NCI-H2029 (cell line): ENCODE results near the gene OTULINL.

Source experiments
- DNase-seq: peaks from one replicate; lab custom pipeline; 2025; lab: John Stamatoyannopoulos, UW

Gene OTULINL

DNA sequence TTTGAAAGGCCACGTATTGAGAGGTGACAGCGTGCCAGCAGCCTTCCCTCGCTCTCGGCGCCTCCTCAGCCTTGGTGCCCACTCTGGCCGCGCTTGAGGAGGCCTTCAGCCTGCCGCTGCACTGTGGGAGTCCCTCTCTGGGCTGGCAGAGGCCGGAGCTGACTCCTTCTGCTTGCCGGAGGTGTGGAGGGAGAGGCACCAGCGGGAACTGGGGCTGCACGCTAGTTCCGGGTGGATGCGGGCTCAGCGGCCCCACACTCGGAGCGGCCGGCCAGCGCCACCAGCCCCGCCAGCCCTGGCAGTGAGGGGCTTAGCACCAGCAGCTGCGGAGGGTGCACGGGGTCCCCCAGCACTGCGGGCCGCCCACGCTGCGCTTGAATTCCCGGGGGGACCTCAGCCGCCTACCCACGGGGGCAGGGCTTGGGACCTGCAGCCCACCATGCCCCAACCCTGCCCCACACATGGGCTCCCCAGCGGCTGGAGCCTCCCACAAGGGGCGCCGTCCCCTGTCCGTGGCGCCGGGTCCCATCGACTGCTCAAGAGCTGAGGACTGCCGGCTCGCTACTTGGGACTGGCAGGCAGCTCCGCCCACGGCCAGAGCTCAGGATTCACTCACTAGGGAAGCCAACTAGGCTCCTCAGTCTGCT is 4.4 kb upstream of the OTULINL start:
- DNase-seq = no peak

DNA sequence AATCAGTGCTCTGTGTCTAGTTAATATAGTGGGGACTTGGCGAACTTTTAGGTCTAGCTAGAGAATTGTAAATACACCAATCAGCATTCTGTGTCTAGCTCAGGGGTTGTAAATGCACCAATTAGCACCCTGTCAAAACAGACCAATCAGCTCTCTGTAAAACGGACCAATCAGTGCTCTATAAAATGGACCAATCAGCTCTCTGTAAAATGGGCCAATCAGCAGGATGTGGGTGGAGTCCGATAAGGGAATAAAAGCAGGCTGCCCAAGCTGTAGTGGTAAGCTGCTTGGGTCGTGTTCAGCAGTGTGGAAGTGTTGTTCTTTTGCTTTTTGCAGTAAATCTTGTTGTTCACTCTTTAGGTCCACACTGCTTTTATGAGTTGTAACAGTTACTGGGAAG is 3.6 kb upstream of the OTULINL start:
- DNase-seq = no peak

DNA sequence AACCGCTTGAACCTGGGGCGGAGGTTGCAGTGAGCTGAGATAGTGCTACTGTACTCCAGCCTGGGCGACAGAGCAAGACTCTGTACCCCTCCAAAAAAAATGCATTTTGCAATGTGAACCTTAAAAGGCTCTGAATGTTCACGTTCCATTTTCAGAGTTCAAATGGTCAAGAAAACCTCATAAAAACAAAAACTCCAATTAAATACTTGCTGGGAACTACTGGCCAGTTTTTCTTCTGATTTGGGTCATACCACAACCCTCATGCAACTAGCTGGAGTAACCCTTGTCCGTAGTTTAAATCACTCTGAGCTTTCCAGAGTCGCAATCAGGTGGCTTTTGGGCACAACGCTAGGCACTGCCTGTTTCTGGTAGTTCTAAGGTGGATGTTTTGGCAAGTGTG is 2.3 kb upstream of the OTULINL start:
- no peak for DNase-seq

DNA sequence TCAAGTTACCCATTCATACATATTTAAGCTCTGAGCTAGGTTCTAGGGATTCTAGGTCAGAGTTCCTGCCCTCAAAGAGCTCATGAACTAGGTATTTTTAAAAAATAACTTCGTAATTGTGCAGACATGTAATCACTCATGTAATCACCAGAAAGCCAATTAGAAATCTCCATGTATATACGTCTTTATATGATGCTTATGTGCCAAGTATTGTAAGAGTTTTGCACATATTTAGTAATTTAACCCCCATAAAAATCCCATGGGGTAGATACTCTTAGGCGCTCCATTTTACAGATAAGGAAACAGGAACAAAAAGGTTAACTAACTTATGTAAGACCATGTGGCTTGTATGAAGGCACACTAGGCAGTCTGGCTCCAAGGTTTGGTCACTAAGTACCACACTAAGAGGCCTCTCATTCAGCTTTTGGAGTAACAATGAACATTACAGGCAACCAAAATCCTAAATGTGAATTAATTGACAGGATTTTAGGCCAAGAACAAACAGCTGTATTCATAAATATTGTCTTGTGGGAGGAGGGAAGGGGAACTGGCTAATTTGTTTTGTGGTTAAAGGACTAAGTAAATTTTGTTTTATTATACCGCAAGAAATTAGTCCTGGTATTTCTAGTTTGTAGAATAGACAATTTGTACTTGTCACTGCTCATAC is 1.7 kb upstream of the OTULINL start:
- DNase-seq = no peak

DNA sequence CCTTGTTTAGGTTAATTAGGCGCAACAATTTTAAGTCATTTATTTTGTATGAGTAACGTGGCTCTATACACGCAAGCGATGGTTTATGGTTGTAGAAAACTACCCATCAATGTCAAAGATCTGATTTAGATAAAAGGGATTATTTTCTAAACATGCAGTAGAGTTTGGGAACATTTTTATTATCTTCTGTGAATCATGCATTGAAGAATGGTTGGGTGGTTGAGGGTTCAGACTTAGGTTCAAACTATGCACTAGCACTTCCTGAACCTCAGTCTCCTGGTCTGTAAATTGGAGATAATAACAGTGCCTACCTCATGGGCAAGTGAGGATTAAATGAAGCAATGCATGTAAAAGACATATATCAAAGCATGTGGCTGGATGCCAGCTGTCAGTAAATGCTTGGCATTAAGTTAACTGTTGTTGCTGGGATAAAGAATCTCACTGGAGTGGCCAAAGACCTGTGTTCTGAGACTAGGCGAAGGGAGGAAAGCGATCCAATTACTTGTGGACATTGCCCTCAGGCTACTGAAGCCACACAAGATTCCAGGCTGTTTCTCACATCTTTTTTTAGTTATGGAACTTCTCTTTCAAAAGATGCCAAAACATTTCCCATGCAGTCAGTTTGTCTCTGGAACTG is 1.1 kb upstream of the OTULINL start:
- DNase-seq = peak; percentile 11

DNA sequence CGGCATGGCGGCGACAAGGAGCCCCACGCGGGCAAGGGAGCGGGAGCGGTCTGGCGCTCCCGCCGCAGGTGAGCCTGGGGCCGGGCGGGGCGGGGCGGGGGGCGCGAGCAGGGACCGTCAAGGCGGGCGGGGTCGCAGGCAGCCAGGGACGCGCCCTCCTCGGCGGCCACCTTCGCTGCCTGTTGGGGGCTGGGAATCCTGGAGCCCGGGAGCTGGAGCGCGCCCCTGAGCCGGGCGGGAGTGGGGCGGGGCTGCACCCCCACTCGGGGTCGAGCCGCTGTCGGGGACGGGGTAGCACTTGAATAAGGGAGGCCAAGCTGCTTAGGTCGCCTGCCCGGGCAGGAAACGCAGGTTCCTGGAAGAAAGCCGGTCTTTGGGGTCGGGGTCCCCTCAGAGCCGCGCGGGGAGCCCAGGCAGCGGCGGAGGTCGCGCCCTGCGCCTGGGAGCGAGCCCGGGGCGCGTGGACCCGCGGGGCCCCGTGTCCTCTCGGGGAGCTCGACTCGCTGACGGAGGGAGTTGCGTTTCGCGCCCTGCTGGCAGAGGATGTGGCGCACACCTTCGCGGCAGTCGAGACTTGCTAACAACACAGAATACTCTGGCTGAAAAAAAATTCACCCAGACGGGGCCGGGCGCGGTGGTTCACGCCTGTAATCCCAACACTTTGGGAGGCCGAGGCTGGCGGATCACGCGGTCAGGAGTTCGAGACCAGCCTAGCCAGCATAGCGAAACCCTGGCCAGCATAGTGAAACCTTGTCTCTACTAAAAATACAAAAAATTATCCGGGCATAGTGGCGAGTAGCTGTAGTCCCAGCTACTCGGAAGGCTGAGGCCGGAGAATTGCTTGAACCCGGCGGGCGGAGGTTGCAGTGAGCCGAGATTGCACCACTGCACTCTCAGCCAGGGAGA is 552 bp downstream of the OTULINL start:
- peak; percentile 55 for DNase-seq

DNA sequence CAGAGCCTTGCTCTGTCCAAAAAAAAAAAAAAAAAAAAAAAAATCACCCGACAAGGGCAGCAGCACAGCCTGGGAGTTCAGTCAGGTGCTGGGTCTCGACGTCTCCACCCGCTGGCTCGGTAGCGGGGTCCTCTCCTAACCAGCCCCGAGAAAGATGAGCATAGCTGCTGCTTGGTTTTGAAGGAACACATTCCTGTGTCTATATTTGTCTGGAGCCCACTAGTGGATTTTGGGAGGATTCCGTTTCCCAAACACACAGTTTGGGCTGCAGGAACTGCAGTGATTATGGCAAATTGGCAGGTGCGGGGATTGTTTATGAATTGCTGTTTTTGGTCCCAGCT is 1.2 kb downstream of the OTULINL start:
- DNase-seq = no peak

DNA sequence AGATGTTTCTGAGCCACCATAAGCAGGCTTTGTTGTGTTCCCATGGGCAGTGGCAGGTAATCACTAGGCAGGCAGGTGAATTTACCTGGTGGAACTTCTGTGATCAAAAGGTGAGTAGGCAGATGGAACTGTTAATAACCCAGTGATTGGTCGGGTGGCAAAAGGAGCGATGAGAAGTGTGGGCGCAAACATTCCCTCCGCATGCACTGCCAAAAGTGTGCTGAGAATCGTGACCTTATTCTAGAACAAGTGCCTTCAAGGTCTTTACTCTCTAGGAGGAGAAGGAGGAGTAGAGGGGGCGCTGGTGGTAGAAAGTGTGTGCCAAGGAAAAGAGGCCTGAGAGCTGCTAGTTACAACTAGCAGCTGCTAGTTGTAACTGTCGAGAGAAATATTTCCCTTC is 3.3 kb downstream of the OTULINL start:
- DNase-seq = no peak

DNA sequence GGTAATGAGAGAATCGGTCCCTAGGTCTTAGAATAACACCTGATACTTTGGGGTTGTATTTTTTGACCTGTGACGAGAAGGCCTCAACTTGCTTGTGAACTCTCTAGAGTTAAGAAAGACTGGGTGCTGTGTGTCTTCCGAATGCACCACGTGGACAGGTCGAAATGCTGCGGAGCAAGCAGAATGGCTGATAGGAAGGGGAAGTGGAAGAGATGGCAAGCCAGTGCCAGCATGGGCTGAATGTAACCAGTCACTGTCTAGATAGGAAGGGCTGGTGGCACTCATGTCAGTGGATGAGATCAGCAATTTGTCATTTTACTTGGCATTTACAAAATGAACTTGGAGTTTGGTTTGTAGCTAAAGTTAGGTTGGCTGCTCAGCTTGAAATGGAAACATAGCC is 5.6 kb downstream of the OTULINL start:
- no peak for DNase-seq

DNA sequence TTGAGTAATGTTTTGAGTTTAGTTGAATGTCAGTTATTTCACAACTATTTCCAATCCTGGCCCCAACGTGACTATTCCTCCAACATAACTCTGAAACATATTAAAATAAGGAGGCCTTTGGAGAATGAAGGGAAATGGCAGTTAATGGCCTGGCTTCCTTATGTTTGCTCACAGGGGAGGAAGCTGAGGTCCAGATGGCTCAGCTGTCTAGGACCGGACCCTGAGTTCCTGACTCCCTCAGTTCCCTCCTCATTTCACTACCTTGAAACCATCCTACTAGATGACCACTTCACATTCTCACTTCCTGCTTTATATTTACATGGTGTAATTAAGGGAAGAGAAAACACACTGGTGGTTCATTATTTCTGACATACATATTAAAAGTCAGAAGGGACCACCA is 6.6 kb downstream of the OTULINL start:
- DNase-seq = no peak

DNA sequence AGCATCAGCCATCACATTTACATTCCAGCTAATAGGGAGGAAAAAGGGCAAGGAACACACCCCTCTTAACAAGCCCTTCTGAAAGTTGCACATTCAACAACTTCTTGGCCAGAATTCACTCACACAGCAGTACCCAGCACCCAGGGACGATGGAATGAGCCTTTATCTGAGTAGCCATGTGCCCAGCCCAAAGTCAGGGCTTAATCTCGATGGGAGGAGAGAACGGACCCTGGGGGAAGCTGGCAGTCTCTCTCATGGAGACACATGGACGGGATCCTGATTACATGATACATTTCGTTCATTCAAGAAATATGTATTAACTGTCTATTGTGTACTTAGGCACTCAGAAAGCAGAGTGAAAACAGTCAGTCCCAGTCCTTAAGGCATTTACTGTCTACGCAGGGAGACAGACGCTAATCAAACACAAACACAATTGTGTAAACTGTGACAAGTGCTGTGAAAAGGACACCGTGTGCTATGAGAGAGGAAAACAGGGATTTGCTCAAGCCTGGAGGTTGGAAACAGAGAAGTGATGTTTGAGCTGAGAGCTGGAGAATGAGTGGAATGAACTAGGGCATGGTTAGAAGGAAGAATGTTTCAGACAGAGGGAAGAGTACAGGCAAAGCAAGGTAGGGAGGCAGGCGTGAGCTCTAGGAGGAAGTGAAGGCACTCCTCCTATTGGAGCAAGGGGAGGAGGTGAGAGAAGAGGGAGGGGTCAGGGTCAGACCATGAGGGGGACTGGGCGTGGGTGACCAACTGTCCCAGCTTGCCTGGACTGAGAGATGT is 7.4 kb downstream of the OTULINL start:
- peak; percentile 88 for DNase-seq

DNA sequence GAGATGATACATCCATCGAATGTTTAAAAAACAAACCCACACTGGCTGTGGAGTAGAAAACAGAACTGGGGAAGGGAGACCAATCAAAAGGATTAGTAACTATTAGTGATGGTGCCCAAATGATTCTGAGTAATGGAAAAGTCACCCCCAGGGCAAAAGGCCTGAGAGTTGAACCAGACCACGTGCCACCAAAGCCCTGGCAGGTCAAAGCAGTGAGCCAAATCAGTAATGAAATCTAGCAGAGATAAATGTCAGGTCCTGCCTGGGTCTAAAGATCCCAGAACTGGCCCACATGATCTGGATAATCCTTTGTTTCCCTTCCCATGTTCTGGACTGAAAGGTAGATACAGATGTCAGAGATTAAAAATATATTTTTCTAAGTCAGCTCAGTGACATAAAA is 9.4 kb downstream of the OTULINL start:
- DNase-seq = no peak

DNA sequence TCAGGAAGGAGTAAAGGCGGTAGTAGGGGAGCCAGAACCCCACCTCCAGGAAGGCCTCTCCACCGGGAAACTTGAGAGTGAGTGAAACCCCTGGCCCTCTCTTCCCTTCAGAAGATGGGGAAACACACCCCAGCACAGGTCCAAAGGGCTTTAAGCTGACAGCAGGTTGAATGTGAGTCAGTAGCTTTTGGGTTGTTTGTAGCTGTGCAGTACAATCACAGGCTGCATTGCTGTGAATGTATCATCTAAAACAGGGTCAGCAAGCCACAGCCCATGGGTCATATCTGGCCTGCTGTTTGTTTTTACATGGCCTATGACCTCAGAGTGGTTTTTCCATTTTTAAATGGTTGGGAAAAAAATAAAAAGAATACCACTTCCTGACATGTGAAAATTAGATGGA is 10.0 kb downstream of the OTULINL start:
- DNase-seq = no peak

DNA sequence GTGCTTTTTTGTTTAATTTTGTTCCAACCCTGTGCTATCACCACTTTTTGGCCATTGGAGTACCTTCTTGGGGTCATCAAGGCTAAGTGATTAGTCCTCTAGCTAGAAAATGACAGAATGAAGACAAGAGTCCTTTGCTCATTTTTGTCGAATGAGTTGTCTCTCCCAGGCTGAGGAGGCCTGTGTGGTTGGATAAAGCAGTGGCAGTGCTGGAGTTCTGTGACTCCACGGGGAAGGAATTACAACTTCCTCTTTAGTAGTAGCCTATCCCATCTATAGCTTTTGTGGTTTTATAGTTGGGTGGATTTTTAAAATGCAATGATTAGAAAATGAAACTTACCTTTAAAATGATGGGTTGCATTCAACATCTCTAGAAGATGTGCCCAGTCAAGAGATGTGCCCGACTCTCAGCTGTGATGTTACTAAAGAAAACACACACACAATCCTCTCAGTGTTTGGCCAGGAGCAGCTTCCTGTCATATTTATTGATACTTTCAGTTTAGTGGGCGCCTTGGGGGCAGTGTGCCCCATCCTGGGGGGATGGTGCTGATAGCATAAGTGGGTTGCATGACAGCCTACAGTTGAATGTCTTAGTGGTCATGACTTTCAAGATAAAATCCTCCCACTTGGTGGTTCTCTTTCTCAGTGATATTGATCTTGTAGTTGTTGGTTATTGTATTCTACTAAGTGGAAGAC is 11.9 kb downstream of the OTULINL start:
- DNase-seq = no peak

DNA sequence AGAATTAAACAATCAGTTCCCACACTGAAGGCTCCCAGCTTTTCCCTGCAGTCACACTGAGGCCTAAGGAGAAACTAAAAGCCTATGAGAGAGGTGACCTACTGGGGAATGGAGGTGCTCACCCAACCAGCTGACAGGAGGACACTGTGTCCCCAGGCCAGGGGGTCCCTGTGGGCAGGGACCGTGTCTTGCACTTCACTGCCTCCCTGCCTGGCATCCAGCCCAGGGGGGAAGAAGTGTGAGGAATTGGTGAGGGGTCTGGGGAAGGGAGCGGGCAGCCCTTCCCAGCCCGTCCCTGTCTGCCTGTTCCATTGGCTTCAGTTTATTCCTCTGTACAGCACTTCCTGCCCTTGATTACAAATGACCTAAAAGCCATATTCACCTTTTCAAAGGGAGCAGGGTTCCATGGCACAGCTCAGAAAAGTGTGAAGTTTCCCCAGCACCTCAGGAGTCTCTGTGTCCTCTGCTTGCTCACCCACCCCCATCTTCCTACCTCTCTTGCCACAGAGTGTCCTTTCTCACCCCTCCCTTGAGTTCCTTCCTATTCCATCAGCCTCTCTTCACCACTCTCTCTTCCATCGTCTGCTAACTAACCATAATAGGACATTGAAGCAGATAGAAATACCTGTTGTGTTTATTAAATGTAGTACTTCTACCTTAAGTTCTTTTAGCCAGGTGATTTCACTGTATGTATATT is 12.9 kb downstream of the OTULINL start:
- DNase-seq = no peak

DNA sequence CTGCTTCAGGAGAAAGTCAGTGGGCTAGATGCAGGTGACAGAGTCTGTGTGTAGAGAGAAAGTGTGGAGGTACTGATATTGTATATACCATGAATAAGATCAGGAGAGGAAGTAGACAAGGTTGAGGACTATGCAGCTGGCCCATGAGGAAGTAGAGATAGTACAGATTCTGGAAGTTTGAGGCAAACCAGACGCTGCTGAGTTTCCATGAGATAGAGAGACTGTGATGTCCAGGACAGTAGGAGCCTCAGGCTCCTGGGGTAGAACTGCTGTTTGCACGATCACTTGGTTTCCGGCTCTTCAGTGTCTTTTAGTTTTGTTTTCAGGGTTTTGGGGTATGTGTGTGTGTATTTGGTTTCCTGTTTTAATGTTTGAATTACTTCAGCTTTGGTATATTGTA is 13.6 kb downstream of the OTULINL start:
- DNase-seq = no peak

DNA sequence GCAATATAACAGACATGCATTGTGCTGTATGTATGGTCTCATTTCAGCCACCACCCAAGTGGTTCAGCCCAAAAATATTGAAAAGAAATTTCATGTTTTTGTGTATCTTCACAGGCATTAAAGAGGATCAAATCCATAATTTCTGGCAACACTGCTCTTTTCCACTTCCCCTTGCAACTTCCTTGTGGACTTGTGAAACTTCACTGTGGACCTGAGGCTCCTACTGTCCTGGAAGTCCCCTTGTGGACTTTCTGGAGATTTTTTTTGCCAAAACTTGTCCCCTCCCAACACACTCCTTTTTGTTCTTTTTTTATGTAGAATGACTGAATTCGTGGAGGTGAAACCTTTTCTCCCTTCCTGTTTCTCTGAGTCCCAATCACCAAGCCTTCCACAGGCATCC is 14.3 kb downstream of the OTULINL start:
- no peak for DNase-seq

DNA sequence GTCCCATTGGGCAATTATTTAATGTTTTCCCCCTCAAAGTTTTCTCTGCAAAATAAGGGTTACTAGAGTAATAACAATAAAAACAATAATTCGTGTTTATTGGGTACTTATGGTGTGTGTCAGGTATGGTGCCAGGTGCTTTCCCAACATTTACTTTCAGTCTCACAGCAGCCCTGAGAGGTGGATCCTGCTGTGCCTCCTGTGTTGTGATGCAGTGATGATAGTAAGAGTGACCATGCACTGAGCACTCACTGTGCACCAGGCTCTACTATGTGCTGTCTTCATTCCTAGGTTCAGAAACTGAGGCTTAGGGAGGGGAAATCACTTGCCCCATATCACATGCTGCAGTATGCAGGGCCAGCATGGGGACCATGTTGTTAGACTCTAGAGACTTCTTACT is 15.5 kb downstream of the OTULINL start:
- DNase-seq = no peak

DNA sequence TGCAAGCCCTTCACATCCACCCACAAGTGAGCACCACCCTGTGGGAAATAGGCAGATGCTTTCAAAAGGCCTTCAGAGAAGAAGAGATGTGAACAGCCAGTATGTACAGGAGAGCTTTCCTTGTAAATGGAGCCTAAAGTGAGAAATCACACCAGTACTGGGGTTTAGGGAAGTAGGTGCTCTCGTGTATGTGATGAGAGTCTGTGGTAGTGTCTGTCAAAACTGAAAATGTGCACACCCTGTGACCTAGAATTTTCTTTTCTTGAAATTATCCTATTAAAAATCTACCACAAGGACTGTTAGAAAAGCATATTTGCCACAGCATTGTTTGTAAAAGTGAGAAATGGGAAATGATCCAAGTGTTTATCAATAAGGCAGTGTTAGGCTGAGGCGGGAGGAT is 16.6 kb downstream of the OTULINL start:
- DNase-seq = no peak

DNA sequence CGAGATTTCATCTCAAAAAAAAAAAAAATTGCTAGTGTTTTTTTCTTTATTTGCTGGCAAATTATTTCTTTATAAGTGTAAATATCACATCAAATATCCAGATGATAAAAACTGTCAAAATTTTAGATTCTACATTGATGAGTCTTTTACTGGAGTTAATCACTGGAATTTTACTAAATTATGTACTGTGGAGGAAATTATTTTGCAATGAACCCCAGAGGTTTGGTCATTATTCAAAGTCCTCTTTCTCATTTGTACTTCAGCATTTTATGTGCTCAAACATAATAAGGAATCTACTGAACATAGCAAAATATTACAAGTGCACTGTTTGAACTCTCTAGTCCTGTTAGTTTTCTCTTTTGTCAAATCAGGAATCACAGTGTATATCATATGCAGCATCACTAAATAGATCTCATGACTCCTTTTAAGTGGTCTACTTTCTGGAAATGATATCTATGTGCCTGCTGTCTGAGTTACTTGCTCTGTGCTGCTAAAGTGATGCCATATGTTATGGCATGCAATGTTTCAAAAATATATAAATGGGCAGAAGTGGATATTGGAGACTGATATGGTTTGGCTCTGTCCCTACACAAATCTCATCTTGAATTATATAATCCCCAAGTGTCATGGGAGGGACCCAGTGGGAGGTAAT is 18.0 kb downstream of the OTULINL start:
- DNase-seq = no peak
